Activated CD4-positive, alpha-beta T cell treated with anti-CD3 and anti-CD28 coated beads, Interleukin-2, Interleukin-4, amounts not matched to agents 100 ng/mL and 50 ng/mL, durations not matched to agents 16 hours and 8 hours (primary cell): ENCODE data around the gene MCCC1.
"Not testable (repeated sequence)": the region's sequence is repeated elsewhere in the genome, so short reads cannot be mapped to it uniquely, and the experiment has no call there.

Experiments
- DNase-seq: peaks from one replicate; pipeline ENCODE4 v3.0.0-alpha.2; 2020; ENCODE audit warnings: low spot score

MCCC1 gene

DNA sequence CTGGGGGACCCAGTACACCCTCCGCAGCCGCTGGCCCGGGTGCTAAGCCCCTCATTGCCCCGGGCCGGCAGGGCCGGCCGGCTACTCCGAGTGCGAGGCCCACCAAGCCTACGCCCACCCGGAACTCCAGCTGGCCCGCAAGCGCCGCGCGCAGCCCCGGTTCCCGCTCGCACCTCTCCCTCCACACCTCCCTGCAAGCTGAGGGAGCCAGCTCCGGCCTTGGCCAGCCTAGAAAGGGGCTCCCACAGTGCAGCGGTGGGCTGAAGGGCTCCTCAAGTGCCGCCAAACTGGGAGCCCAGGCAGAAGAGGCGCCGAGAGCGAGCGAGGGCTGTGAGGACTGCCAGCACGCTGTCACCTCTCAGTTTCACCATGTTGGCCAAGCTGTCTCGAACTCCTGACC, 4.7 kb upstream of the MCCC1 start:
- not testable (repeated sequence) for DNase-seq

DNA sequence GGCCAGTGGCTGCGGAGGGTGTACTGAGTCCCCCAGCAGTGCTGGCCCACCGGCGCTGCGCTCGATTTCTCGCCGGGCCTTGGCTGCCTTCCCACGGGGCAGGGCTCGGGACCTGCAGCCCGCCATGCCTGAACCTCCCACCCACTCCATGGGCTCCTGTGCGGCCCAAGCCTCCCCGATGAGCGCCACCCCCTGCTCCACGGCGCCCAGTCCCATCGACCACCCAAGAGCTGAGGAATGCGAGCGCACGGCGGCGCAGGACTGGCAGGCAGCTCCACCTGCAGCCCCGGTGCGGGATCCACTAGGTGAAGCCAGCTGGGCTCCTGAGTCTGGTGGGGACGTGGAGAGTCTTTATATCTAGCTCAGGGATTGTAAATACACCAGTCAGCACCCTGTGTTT, 1.7 kb upstream of the MCCC1 start:
- DNase-seq: not testable (repeated sequence)

DNA sequence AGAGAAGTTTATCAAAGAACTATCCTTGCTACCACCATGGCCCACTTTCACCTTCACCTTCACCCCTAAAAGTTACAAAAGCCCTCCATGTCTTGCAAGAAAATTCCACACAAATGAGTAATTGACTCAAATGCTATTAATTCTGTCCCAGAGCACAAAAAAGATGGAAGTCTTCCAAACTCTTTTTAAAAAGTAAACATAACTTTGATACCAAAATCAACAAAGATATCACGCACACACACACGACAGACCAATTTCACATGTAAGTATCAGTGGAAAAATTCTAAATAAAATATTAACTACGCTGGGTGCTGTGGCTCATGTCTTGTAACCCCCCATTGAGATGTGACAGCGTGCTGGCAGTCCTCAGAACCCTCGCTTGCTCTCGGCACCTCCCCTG, 1.1 kb upstream of the MCCC1 start:
- DNase-seq: no peak

DNA sequence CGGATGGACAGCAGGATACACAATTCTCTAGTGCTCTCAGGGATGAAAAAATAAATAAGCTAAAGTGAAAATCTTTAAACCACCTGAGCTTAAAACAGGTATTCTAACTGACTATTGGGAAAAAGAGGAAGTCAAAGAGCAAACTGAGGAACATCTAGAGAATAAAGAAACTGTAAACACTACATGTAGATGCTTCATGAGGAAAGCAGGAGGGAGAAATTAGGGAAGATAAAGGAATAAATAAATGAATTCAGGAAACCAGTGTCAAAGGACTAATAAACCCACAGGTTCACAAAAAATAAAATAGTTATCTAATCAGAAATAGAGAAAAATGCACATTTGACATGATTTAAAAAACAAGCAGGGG, 525 bp upstream of the MCCC1 start:
- no peak for DNase-seq

DNA sequence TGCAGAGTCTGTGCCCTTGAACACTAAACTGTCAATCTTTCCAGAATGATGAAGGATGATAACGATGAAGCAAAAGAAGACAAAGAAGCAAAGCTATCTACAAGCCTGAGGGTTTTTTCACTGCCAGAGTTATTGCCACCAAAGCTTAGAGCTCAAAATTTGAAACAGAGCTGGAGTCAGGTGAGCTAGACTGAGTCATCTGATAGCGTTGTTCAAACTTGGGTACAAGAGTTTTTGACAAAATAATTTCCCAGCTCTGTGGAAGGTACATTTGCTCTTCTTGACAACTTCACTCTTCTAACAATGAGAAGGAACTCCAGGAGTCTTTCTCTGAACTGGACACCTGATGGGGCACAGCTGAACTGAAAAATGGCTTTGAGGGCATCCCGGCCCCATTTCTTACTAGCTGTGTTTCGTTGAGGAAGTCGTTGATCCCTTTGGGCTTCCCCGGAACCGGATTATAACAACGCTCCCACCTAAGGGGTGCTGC, 715 bp downstream of the MCCC1 start:
- DNase-seq: no peak

DNA sequence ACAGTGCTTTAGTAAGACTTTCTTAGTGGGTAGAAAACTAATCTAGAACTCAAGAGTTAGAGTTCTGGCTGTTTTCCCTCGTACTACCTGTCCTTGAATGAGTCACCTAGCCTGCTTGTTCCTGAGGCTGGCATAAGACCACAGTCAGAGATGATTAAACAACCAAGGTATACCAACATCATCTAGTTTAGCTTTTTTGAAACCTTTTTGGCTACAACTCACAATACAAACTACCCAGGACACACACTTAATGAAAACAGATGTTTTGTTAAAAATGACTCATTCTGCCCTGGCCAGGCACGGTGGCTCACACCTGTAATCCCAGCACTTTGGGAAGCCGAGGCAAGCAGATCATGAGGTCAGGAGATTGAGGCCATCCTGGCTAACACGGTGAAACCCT, 4.6 kb downstream of the MCCC1 start:
- DNase-seq: peak; percentile 6

DNA sequence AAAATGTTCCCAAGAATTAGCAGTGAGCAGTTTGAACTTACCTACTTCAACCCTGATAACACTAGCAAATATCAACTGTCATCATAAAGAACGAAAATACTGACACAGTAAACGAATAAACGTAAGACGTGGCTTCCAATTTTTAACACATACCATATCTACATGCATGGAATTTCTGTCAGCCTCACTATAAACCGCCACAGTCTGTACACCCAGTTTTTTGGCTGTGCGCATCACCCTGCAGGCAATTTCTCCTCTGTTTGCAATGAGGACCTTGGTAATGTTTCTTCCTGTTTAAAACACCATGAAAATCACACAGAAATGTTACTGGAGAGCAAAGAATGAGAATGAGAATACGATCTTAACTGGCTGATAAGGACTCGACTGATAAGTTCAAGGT, 7.0 kb downstream of the MCCC1 start:
- DNase-seq: no peak

DNA sequence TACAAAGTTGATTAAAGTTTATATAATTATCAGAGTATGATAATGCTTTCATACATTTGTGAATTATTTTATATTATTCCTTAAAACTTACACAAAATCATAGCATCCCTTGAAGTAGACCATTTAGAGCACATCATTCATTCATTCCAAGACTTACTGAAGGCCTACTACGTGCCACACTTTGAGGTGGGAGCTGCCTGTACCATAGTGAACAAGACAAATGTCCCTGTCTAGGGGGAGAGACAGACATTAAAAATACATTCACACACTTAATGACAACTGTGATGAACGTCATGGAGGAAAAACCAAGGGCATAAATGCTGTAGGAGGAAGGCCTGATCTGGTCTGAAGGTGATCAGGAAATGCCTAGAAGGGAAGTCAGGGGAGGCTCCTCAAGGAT, 12.1 kb downstream of the MCCC1 start:
- DNase-seq: no peak

DNA sequence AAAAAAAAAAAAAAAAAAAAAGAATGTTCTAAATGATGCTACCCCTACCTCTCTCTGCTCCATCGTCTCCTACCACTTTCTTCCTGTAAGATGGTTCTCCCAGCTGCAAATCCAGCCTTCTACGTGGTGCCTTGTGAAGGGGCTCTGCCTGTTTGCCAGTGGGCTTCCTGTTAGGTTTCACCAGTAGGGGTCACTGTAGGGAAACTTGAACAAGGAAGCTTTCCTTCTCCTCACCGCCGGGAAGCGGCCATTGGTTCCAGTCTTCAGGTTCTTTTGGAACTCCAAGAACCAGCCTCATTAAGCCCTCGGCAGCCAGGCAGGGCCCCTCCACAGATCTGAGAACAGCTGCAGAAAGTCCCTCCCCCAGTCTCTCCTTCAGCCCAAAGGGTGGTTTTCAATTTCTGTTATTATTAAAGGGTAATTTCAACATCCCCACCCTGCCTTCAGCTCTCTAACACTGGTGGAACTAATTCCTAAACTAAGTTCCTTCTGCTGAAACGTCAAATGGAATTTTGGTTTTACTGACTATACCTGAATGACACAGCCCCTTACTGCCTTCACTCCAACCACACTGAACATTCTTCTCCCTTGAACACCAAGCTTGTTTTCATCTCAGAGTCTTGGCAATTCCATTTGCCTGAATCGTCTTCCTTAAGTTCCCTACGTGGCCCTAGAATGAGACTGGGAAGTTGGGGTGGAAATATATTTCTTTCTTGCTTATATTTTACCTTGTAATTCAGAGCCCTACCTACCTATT, 13.5 kb downstream of the MCCC1 start:
- peak; percentile 11 for DNase-seq

DNA sequence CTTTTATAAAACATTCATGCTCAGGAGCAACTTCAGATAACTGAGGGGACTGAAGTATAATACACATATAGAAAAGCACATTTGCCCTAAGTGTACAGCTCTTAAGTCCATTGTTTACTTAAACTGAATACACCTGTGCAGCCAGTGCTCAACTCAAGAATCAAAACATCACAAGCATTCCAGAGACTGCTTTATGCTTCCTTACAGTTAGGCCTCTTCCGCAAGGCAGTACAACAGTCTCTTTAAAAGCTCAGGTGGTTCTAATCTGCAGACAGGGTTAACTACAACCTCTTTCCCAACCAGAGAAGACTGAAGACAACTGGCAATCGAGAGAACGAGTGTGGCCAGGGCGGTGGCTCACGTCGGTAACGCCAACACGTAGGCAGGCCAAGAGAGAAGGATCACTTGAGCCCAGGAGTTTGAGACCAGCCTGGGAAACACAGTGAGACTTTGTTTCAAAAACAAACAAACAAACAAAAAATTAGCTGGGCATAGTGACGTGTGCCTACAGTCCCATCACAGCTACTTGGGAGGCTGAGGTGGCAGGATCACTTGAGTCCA, 16.9 kb downstream of the MCCC1 start:
- DNase-seq: no peak

DNA sequence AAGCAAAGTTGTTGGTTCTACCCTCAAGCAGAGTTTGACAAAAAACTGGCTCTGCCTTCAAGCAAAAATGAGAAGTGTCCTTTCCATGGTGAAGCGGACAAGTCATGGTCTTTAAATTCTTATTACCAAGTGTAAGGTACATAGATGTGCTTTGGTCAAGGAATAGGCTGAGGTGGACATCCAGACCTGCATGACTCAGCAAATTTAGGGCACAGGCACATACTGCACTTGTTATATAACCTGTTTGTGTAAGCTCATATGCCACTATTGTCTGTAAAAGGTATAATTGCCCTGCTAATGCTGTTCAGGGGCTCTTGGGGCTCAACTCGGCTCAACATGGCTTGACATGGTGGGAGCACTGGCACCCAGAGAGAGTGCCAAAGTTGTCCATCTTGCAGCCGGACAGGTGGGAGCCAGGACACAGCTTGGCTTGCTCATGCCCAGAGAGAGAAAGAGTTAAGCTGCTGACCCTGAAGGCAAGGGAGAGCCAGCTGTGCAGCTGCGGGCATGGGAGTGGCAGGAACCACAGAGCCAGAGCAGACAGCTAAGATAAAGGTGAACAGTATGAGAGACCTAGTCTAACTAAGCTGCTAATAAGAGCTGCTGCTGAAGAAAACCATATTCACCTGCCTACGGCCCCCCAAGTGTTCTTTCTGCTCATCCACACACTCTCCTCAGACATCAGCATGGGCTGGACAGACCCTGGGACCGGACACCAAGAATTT, 17.7 kb downstream of the MCCC1 start:
- no peak for DNase-seq

DNA sequence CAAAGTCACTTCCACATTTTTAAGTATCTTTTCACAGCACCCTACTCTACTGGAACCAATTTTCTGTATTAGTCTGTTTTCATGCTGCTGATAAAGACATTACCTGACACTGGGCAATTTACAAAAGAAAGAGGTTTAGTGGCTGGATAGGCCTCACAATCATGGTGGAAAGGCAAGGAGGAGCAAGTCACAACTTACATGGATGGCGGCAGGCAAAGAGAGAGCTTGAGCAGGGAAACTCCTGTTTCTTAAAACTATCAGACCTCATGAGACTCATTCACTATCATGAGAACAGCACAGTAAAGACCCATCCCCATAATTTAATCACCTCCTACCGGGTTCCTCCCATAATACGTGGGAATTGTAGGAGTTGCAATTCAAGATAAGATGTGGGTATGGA, 18.7 kb downstream of the MCCC1 start:
- DNase-seq: no peak

DNA sequence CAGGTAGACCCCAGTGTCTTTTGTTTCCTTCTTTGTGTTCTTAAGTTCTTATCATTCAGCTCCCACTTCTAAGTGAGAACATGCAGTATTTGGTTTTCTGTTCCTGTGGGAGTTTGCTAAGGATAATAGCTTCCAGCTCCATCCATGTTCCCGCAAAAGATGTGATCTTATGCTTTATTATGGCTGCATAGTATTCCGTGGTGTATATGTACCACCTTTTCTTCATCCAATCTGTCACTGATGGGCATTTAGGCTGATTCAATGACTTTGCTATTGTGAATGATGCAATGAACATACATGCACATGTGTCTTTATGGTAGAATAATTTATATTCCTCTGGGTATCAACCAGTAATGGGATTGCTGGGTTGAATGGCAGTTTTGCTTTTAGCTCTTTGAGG, 24.4 kb downstream of the MCCC1 start:
- no peak for DNase-seq

DNA sequence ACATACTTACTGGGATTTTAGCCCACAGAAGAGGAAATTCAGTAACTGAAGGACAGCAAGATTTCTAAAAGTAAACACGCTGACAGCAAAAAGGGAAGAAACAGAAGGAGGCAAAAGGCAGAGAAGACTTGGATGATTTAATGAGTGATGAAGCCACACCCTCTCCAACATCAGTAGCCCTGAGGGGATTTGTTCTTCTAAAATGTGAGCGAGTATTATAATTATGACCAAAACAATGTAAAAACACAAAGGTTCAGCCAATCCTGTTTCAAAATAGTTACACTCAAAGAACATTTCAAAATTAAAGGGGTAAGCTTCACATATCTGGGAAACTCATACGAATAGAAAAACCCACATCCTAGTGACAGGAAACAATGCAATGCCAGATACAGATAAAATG, 25.0 kb downstream of the MCCC1 start:
- DNase-seq: no peak

DNA sequence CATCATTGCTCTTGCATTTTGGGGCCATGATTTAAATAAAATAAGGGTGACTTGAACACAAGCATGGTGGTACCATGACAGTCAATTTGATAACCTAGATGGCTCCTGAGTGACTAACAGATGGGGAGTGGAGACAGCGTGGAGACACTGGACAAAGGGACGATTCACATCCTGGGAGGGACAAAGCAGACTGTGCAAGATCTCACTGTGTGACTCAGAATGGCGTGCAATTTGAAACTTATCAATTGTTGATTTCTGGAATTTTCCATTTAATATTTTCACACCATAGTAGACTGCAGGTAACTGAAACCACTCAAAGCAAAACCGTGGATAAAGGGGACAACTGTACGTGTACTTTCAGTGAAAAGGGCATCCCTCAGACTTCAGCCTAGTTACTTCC, 25.5 kb downstream of the MCCC1 start:
- no peak for DNase-seq

DNA sequence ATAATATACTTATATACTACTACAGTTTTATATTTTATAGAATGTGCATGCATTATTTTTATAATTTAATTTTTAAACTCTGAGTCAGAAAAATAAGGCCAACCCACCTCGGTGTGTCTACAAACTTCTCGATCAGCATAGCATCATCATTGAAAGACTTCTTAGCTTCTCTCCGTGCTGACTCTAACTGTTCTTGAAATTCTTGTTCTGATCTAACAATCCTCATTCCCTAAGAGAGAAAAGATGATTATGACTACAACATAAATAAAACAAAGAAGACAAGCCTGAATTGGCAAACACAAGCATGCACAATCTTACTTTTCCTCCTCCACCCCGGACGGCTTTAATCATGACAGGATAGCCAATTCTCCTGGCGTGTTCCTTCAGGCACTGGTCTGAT, 28.4 kb downstream of the MCCC1 start:
- no peak for DNase-seq

DNA sequence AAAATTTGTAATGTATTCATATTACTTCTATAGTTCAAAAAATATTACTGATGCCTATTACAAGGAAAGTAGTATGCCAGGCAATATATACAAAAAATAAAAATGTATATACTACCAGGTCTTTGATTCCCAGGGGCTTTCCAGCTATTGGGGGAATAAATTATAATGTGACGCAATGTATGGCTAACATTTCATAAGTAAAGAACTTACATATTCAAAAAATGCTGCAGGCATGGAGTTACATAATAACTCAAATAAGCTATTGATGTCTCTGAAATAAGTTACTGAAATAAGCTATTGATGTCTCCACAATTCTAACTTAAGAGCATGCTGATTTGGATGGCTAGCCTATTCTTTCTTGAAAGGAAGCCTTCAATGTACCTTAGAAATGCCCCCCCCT, 30.2 kb downstream of the MCCC1 start:
- no peak for DNase-seq

DNA sequence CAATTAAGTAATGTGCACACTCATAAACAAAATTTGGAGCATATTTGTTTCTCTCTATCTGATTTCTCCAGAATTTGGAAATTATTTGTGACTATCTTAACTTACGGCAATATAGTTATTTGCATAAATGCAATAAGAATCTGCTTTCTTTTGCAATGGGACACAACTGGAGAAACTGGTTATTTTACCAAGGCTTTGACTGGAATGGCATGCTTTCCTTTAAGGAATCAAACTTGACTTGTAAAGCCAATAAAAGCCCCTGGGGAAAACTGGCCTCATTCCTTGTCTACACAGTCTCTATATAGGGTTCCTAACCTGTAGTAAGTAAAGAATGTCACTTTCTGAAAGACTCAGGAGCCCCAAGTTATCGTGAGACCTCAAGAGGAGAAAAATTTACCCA, 32.4 kb downstream of the MCCC1 start:
- DNase-seq: not testable (repeated sequence)

DNA sequence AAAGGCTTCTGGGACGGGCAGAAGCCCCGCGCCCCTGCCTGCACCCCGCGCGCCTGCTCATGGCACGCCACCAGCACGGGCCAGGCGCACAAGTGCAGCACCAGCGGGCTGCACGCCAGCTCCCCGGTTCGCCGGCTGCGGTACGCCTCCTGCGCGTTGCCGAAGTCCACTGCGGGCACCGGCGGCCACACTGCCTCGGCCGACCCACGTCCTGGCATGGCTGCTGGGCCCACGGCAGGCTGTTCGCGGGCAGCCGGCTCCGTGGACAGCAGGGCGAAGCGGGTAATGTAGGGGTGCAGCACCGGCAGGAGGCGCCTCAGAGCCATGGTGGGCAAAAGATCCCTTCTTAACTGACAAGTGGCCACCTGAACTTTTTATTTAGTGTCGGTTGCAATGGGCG, 34.8 kb downstream of the MCCC1 start:
- DNase-seq: no peak

DNA sequence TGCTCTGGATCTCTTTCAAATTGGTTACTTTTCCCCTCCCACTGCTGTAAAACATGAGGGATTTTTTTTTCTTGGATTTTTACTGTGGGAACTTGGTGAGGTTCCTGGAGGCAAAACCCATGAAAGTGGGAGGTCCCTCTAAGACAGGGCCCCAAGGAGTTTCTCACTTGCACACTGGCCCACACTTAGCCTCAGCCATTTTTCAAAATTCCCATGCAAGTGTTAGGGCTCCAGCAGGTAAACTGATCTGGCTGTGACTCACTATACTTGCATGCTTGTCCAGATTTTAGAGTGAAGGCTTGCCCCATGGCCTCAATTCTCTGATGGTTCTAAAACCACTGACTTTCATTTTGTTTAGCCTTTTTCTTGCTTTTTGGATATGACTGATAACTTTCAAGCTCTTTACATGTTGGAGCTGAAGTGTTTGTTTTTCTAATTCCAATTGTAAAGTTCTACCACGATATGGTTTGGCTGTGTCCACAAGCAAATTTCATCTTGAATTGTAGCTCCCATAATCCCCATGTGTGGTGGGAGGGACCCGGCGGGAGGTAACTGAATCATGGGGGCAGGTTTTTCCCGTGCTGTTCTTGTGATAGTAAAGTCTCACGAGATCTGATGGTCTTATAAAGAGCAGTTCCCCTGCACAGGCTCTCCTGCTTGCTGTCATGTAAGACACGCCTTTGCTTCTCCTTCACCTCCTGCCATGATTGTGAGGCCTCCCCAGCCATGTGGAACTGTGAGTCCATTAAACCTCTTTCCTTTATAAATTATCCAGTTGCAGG, 37.7 kb downstream of the MCCC1 start:
- no peak for DNase-seq

DNA sequence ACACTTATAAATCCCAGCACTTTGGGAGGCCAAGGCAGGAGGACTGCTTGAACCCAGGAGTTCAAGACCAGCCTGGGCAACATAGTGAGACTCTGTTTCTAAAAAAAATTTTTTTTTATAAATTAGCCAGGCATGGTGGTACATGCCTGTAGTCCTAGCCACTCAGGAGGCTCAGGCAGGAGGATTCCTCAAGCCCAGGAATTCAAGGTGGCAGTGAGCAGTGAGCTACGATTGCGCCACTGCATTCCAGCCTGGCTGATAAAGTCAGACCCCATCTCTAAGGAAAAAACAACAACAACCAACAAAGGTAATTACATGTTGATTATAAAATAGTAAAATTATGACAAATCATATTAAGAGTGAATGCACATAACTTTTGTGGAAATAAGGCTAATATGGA, 40.9 kb downstream of the MCCC1 start:
- no peak for DNase-seq

DNA sequence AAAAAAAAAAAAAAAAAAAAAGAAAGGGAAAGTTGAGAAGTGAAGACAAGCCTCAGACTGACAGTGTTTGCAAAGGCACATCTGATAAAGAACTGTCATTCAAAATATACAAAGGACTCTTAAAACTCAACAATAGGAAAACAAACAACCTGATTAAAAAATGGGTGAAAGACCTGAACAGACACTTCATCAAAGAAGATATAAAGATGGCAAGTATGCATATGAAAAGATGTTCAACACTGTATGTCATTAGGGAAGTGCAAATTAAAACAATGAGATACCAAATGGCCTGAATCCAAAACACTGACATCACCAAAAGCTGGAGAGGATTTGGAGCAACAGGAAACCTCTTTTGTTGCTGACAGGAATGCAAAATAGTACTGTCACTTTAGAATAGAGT, 48.6 kb downstream of the MCCC1 start:
- DNase-seq: no peak

DNA sequence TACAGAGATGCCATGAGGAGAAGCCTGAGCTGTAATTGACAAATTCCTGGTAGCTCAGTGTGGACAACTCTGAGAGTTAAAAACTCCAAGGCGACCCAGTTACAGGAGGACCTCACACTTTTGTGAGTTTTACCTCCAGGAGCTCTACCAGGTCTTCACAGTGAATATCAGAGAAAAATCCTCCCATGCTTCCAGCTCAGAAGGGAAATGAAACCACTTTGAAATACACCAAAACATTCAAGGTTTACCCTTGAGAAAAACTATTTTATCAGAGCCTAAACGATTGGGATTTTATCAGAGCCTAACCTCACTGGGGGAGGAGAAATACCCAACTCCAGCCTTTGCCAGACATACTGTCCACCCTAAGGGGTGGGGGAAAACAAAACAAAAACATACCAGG, 52.4 kb downstream of the MCCC1 start:
- no peak for DNase-seq
